ENCODE results near the gene MAP3K21. TPM values are rescaled to one million over a fixed set of nuclear protein-coding genes. Genes with fewer than 3 reads are reported as not detected.

MAP3K21 gene
- total and polyA plus RNA-seq, 9 of the 15 experiments (the other 6 are each of a cell fraction or from before 2014, with no cell fraction given), result 0.23 to 0.86 (median 0.49) TPM

DNA sequence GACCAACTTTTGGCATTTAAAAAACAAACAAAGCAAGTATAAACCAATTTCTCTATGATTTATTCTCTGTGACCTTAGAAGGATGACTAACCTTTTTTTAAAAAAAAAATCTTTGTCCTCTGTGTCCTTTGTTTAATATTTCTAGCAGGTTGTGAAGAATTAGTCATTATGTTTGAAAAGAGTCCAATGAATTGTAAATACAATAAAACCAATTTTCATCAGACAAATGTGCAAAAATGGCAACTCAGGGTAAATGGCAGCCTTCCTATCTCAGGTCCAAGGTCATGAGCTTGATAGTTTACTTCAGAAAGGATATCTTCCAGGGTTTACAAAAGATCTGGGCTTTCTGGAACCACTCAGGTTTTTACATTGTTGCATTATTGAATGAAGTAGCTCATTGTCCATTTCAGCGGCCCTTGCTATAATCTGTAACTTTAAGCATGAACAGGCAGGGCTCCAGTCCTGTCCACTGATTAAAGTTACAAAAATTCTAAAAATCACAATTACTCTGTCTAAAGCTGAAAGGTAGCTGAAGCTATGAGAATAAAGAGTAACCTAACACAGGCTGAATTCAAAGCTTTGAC lies 11.7 kb upstream of the MAP3K21 start:
- Histone ChIP-seq H3K9me1 (ENCODE audit: control insufficient read depth, insufficient read depth, low read length) (no peaks in the 10 kb centered on the region), H3K4me2 (ENCODE audit: insufficient read depth, low read length) (no peak overlapping the region), H3K9ac (ENCODE audit: insufficient read depth in 1 of 2, low read depth in 2 of 2, low read length in 2 of 2) (no peak overlapping the region), H3K9me3 (replicated peaks; ENCODE audit: control insufficient read depth, insufficient read depth, low read depth, low read length) (no peaks in the 10 kb centered on the region), H3K4me1 (replicated peaks in 1 of 2; ENCODE audit: control insufficient read depth in 2 of 2, insufficient read depth in 2 of 2, low read length in 2 of 2) (no peaks in the 10 kb centered on the region), H3K79me2 (ENCODE audit: control insufficient read depth, insufficient read depth, low read length) (no peaks in the 10 kb centered on the region), H3K36me3 (ENCODE audit: control insufficient read depth, insufficient read depth, low read length) (no peaks in the 10 kb centered on the region), H3K4me3 (no peak overlapping the region), H2AFZ (ENCODE audit: low read depth, low read length) (no peak overlapping the region), H3K27ac (ENCODE audit: extremely low read depth, low read depth, low read length) (no peak overlapping the region), H4K20me1 (replicated peaks; ENCODE audit: control insufficient read depth, insufficient read depth, low read length) (no peaks in the 10 kb centered on the region), H3K27me3 (ENCODE audit: control insufficient read depth in 2 of 2, insufficient read depth in 2 of 2, low read length in 2 of 2) (no peaks in the 10 kb centered on the region; a peak in 4 of 5 replicates)
- CTCF ChIA-PET (ENCODE audit: low intra/inter-chr PET ratio), result no interaction called here
- no peak for ATAC-seq
- in situ Hi-C loops (cut with MboI) (no loop called here), intact Hi-C loops (cut with micrococcal nuclease) (no loop called here)
- WGBS (ENCODE audit: insufficient coverage, low coverage, missing lambda C conversion rate), result 0% methylated on average over 1 of the region's 1 CpG
- no peak for FAIRE-seq
- TF ChIP-seq BACH1 (tag; IDR thresholded peaks at IDR 0.05), result no peak
- TF ChIP-seq, protein P1, sequence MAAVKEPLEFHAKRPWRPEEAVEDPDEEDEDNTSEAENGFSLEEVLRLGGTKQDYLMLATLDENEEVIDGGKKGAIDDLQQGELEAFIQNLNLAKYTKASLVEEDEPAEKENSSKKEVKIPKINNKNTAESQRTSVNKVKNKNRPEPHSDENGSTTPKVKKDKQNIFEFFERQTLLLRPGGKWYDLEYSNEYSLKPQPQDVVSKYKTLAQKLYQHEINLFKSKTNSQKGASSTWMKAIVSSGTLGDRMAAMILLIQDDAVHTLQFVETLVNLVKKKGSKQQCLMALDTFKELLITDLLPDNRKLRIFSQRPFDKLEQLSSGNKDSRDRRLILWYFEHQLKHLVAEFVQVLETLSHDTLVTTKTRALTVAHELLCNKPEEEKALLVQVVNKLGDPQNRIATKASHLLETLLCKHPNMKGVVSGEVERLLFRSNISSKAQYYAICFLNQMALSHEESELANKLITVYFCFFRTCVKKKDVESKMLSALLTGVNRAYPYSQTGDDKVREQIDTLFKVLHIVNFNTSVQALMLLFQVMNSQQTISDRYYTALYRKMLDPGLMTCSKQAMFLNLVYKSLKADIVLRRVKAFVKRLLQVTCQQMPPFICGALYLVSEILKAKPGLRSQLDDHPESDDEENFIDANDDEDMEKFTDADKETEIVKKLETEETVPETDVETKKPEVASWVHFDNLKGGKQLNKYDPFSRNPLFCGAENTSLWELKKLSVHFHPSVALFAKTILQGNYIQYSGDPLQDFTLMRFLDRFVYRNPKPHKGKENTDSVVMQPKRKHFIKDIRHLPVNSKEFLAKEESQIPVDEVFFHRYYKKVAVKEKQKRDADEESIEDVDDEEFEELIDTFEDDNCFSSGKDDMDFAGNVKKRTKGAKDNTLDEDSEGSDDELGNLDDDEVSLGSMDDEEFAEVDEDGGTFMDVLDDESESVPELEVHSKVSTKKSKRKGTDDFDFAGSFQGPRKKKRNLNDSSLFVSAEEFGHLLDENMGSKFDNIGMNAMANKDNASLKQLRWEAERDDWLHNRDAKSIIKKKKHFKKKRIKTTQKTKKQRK (IDR thresholded peaks at IDR 0.05; ENCODE audit: borderline replicate concordance, low read depth, low read length), result no peak
- TF ChIP-seq ZNF146 (CRISPR knock-in tag; IDR thresholded peaks at IDR 0.05; ENCODE audit: unreplicated experiment), result no peak
- TF ChIP-seq SIX5 (IDR thresholded peaks at IDR 0.05; ENCODE audit: borderline replicate concordance in 1 of 2, insufficient read depth in 1 of 2, low read depth in 1 of 2, low read length in 2 of 2), result no peak
- TF ChIP-seq, protein P2, sequence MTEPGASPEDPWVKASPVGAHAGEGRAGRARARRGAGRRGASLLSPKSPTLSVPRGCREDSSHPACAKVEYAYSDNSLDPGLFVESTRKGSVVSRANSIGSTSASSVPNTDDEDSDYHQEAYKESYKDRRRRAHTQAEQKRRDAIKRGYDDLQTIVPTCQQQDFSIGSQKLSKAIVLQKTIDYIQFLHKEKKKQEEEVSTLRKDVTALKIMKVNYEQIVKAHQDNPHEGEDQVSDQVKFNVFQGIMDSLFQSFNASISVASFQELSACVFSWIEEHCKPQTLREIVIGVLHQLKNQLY (CRISPR knock-in tag; conservative IDR thresholded peaks at IDR 0.05), result no peak
- no peak for TF ChIP-seq DNMT1 (IDR thresholded peaks at IDR 0.05)
- TF ChIP-seq PYGO2 (tag; IDR thresholded peaks at IDR 0.05), result no peak
- no peak for TF ChIP-seq ETV1 (tag; conservative IDR thresholded peaks at IDR 0.05; ENCODE audit: low read depth)
- no TSS peak for BruUV-seq (replicated peaks)
- POLR2A ChIA-PET, result no interaction called here
- DNase-seq (ENCODE audit: extremely low read depth in 1 of 4, low spot score in 3 of 4), result no peak
